Spleen (tissue), 7 donors: ENCODE data around the gene PCID2.

ENCODE experiments used
- CTCF ChIP-seq, 11 experiments: fragments of 200-600 bp in 7 of 11; fragments of 450-650 bp in 4 of 11; sonication (generic) in 4 of 11; IDR thresholded peaks in 8 of 11; conservative IDR thresholded peaks in 3 of 11; 1 replicate in 7 of 11; 2 replicates in 4 of 11; pipeline versions ENCODE4 v1.4.0 to v1.8.0; 2016 to 2021; ENCODE audit warnings: antibody characterized with exemption in 11 of 11, inconsistent platforms in 4 of 11, mild to moderate bottlenecking in 1 of 11
- POLR2A ChIP-seq, 3 donors: fragments of 450-650 bp; IDR thresholded peaks; one replicate each; pipeline ENCODE4 v1.5.1; 2017; ENCODE audit warnings: antibody characterized with exemption in 3 of 3, mild to moderate bottlenecking in 1 of 3
- donor health status: DM: no; HTN: no; CAD: no; lungs with moderate emphysema.
- donor health status: DM: no; HTN: no; CAD: no.
- donor health status: DM: no; HTN: no; CAD: no.

GRCh38 chr13:113225515-113225914 is 17.0 kb upstream of the PCID2 start:
- TF ChIP-seq CTCF (IDR thresholded peaks at IDR 0.05 in 8 of 11, conservative IDR thresholded peaks at IDR 0.05 in 3 of 11) = no peak
- no peak for TF ChIP-seq POLR2A (IDR thresholded peaks at IDR 0.05)
